GM18867 (cell line): Measurements from ENCODE around the gene MAP3K13.

Experiments used
- ATAC-seq: cut with Tn5 transposase; IDR thresholded peaks from one replicate; pipeline ENCODE4 v1.9.1; 2021; ENCODE audit warnings: mild to moderate bottlenecking, moderate library complexity; ENCODE audit not compliant: unreplicated experiment

Gene MAP3K13

GRCh38 chr3:185362850-185363661, at the start of gene MAP3K13:
Gene MAP3K13, plus strand, starts transcription at chr3:185363136. Its CDS starts 65,446 bp downstream, at chr3:185428582.
- peak; percentile 94 for ATAC-seq

- ATAC-seq: no peak
These were observed 49.2 kb upstream of the MAP3K13 start for GRCh38 chr3:185313693-185314246.

- ATAC-seq: no peak
These were observed 46.1 kb upstream of the MAP3K13 start for GRCh38 chr3:185316740-185317412.

GRCh38 chr3:185317674-185318073, 45.3 kb upstream of the MAP3K13 start:
- no peak for ATAC-seq

GRCh38 chr3:185318141-185318540, 44.8 kb upstream of the MAP3K13 start:
- ATAC-seq: no peak

GRCh38 chr3:185319801-185320200, 43.1 kb upstream of the MAP3K13 start:
- ATAC-seq: no peak

GRCh38 chr3:185320949-185321348, 42.0 kb upstream of the MAP3K13 start:
- no peak for ATAC-seq

GRCh38 chr3:185322101-185322719, 40.7 kb upstream of the MAP3K13 start:
- ATAC-seq: no peak

- ATAC-seq: no peak
These were observed 36.8 kb upstream of the MAP3K13 start for GRCh38 chr3:185325946-185326791.

GRCh38 chr3:185327062-185327461, 35.9 kb upstream of the MAP3K13 start:
- no peak for ATAC-seq

GRCh38 chr3:185328324-185329004, 34.5 kb upstream of the MAP3K13 start:
- no peak for ATAC-seq

GRCh38 chr3:185330238-185330637, 32.7 kb upstream of the MAP3K13 start:
- no peak for ATAC-seq

GRCh38 chr3:185330644-185331043, 32.3 kb upstream of the MAP3K13 start:
- ATAC-seq: no peak

- peak; percentile 98 for ATAC-seq
These were observed 30.8 kb upstream of the MAP3K13 start for GRCh38 chr3:185332026-185332735.

GRCh38 chr3:185335799-185336198, 27.1 kb upstream of the MAP3K13 start:
- ATAC-seq: no peak

- ATAC-seq: no peak
These were observed 25.6 kb upstream of the MAP3K13 start for GRCh38 chr3:185337231-185337816.

- ATAC-seq: no peak
These were observed 23.0 kb upstream of the MAP3K13 start for GRCh38 chr3:185339945-185340344.

- ATAC-seq: no peak
These were observed 22.2 kb upstream of the MAP3K13 start for GRCh38 chr3:185340751-185341150.
